Heart right ventricle (tissue), 16 donors: ENCODE measurements around the gene PARD3. TPM values are rescaled to one million over a fixed set of nuclear protein-coding genes. Genes with fewer than 3 reads are reported as not detected.

Source experiments
- ATAC-seq, 8 donors: fragments of 200-7000 bp; cut with Tn5 transposase; one replicate each; pipeline ENCODE4 v1.9.1; 2020; ENCODE audit warnings: mild to moderate bottlenecking in 8 of 8, moderate library complexity in 8 of 8, moderate number of reproducible peaks in 1 of 8
- DNase-seq, 2 donors: peaks; one replicate each; pipeline ENCODE4 v3.0.0-alpha.2; 2020
- H3K27ac ChIP-seq, 10 donors: fragments of 200-600 bp; sonication (generic) in 2 of 10; one replicate each; pipeline versions ENCODE4 v1.5.0 to v1.8.0; 2020 to 2022; ENCODE audit warnings: mild to moderate bottlenecking in 3 of 10
- H3K27me3 ChIP-seq, 7 donors: fragments of 200-600 bp; one replicate each; pipeline ENCODE4 v1.8.0; 2021 to 2022; ENCODE audit warnings: mild to moderate bottlenecking in 2 of 7
- H3K36me3 ChIP-seq, 9 donors: fragments of 200-600 bp; sonication (generic) in 1 of 9; one replicate each; pipeline versions ENCODE4 v1.5.0 to v1.8.0; 2020 to 2022; ENCODE audit warnings: mild to moderate bottlenecking in 2 of 9
- H3K4me1 ChIP-seq, 9 donors: fragments of 200-600 bp; sonication (generic) in 1 of 9; one replicate each; pipeline versions ENCODE4 v1.5.0 to v1.8.0; 2020 to 2022; ENCODE audit warnings: mild to moderate bottlenecking in 4 of 9
- H3K4me3 ChIP-seq, 10 donors: fragments of 200-600 bp; sonication (generic) in 2 of 10; one replicate each; pipeline versions ENCODE4 v1.5.0 to v1.8.0; 2020 to 2022; ENCODE audit warnings: mild to moderate bottlenecking in 7 of 10, moderate library complexity in 2 of 10
- H3K9me3 ChIP-seq, 11 donors: fragments of 200-600 bp in 10 of 11; sonication (generic) in 2 of 11; one replicate each; pipeline versions ENCODE4 v1.5.0 to v1.8.0; 2013 to 2022; ENCODE audit warnings: mild to moderate bottlenecking in 2 of 11, control low read depth in 1 of 11, moderate library complexity in 1 of 11
- CTCF ChIP-seq, 9 donors: fragments of 200-600 bp; sonication (generic) in 2 of 9; IDR thresholded peaks; one replicate each; pipeline versions ENCODE4 v1.5.0 to v1.8.0; 2021 to 2022; ENCODE audit warnings: antibody characterized with exemption in 9 of 9, mild to moderate bottlenecking in 5 of 9, moderate library complexity in 1 of 9
- WGBS, 2 donors: extraction: QIAGEN DNeasy Blood & Tissue Kit; methylation state at CpG; one replicate each; pipeline ENCODE4 v1.1.7; 2013; ENCODE audit warnings: inconsistent platforms in 1 of 2; 5-methylcytosine and 5-hydroxymethylcytosine counted together
- intact Hi-C, 10 donors: fragments of 100-400 bp; cut with DNase I; formaldehyde crosslinking; loops; one replicate each; pipeline versions ENCODE4 v1.11.1 to v1.14.2; 2022
- polyA plus RNA-seq, 2 donors: library from polyadenylated mRNA; stranded (reverse); fragments of 200-250 nt; gene quantifications; one replicate each; pipeline ENCODE4 v1.2.3, GENCODE V29; 2013
- total RNA-seq, 10 donors: library from RNA; stranded (reverse); fragmentation: NEBNext Ultra II Directional in 3 of 10; extraction: Animal tissue kit (Norgen Biotek cat#: 25700) in 3 of 10; gene quantifications; one replicate each; pipeline versions ENCODE4 v1.2.1 to v1.2.4, GENCODE V29; 2021 to 2023
- donor health status: Arrhythmogenic right ventricular cardiomyopathy.
- donor health status: ischemic (EF 13 %, LVEDD 7.1; RV severe dilation, severe dysfunction).
- donor health status: healthy with polysubstance abuse.
- donor health status: DM: no; HTN: yes; CAD: no.
- donor health status: DM: no; HTN: no; CAD: no.
- donor health status: ischemic (EF 25% LVEDD 6.9; RV normal size, moderate dysfunction).
- donor health status: ischemic (EF 25% LVEDD 5.7; RV mildly dilated, moderate dysfunction).
- donor health status: healthy.
- donor health status: DM: yes; HTN: yes; CAD: no.
- donor health status: Ischemic cardiomyopathy.
- donor health status: ischemic (EF 35%, LVEDD 5.7; RV mildly dilated, moderate dysfunction).
- donor health status: nonischemic (EF 11% LVEDD 7.7; RV severe dilation, severe dysfunction).
- donor health status: DM: yes; HTN: yes; CAD: no.
- donor health status: PGD.
- donor health status: ischemic (EF 29% LVEDD 5.4; RV normal size, mild dysfunction).
- donor health status: nonischemic (EF 23%, LVEDD 6.1; RV moderate dilation, normal function).

Gene PARD3
- total and polyA plus RNA-seq, 12 donors: 19.7 to 41.8 (median 34.2) TPM

GRCh38 chr10:34658934-34659333 lies 156.2 kb downstream of the PARD3 start:
- Histone ChIP-seq H3K36me3 (no peaks in the 10 kb centered on the region), H3K4me1 (peaks cover 0 to 25% (median 5%) of the 10 kb centered on the region in 9 donors), H3K4me3 (no peak overlapping the region), H3K9me3 (no peaks in the 10 kb centered on the region), H3K27ac (no peak overlapping the region), H3K27me3 (no peaks in the 10 kb centered on the region)
- no peak for TF ChIP-seq CTCF (IDR thresholded peaks at IDR 0.05)
- no peak for DNase-seq
- ATAC-seq: no peak
- WGBS, 2 donors: 81 to 89% methylated on average over 1 of the region's 1 CpG
- intact Hi-C loops: loop anchor here in 3 of 10 donors (5.0 to 10.0 kb wide), 3 partner anchors 166 to 306 kb away; no protein-coding TSS in a partner anchor

- Histone ChIP-seq H3K36me3 (no peaks in the 10 kb centered on the region), H3K4me3 (no peak overlapping the region), H3K9me3 (no peaks in the 10 kb centered on the region), H3K27me3 (no peaks in the 10 kb centered on the region), H3K4me1 (peaks cover 0 to 30% (median 7%) of the 10 kb centered on the region in 9 donors), H3K27ac (no peak overlapping the region)
- DNase-seq (no peak), ATAC-seq (no peak)
- WGBS, 2 donors: 87% methylated on average over 4 of the region's 4 CpGs
- intact Hi-C loops: loop anchor here in 3 of 10 donors (5.0 to 10.0 kb wide), 3 partner anchors 168 to 308 kb away; no protein-coding TSS in a partner anchor
- TF ChIP-seq CTCF (IDR thresholded peaks at IDR 0.05): no peak
These were observed 158.4 kb downstream of the PARD3 start for GRCh38 chr10:34656661-34657060.

- peak; percentile 46 to 79 (median 72) for TF ChIP-seq CTCF (IDR thresholded peaks at IDR 0.05)
- Histone ChIP-seq H3K27me3 (no peaks in the 10 kb centered on the region), H3K4me3 (no peak overlapping the region), H3K27ac (no peak overlapping the region), H3K4me1 (peaks cover 0 to 28% (median 14%) of the 10 kb centered on the region in 9 donors), H3K9me3 (no peaks in the 10 kb centered on the region), H3K36me3 (no peaks in the 10 kb centered on the region)
- intact Hi-C loops: loop anchor here in 3 of 10 donors (5.0 to 10.0 kb wide), 3 partner anchors 169 to 309 kb away; no protein-coding TSS in a partner anchor
- ATAC-seq (peak in 1 of 8 donors; percentile 17), DNase-seq (peak in 1 of 2 donors; percentile 38)
- WGBS, 2 donors: 50 to 52% methylated on average over 6 of the region's 6 CpGs
These were observed 159.6 kb downstream of the PARD3 start for GRCh38 chr10:34655286-34656170.

GRCh38 chr10:34654211-34654610 lies 160.9 kb downstream of the PARD3 start:
- Histone ChIP-seq H3K4me3 (no peak overlapping the region), H3K27me3 (no peaks in the 10 kb centered on the region), H3K36me3 (no peaks in the 10 kb centered on the region), H3K9me3 (no peaks in the 10 kb centered on the region), H3K4me1 (peaks cover 0 to 24% (median 14%) of the 10 kb centered on the region in 9 donors), H3K27ac (no peak overlapping the region)
- no peak for DNase-seq
- WGBS, 2 donors: 57 to 64% methylated on average over 3 of the region's 3 CpGs
- ATAC-seq: no peak
- TF ChIP-seq CTCF (IDR thresholded peaks at IDR 0.05): no peak
- intact Hi-C loops: loop anchor here in 2 of 10 donors (10.0 kb wide), 2 partner anchors 171 to 311 kb away; no protein-coding TSS in a partner anchor
